ENCODE measurements around the gene CCDC12. TPM values are rescaled to one million over a fixed set of nuclear protein-coding genes. Genes with fewer than 3 reads are reported as not detected.

CCDC12 gene
- total RNA-seq, 4 donors from 2014 or later: 36.9 to 59.4 (median 50.2) TPM

GRCh38 chr3:46902188-46902631 is 74.3 kb downstream of the CCDC12 start:
- peaks cover 0 to 23% (median 11%) of the 10 kb centered on the region in 4 donors for H3K4me1 ChIP-seq
- H3K27ac ChIP-seq: no peak overlapping the region
- WGBS, 2 donors: 93 to 94% methylated on average over 14 to 15 of the region's 15 CpGs
- no peaks in the 10 kb centered on the region for H3K36me3 ChIP-seq
- peaks cover 0 to 14% of the 10 kb centered on the region in 2 donors for H3K27me3 ChIP-seq
- H3K4me3 ChIP-seq: no peak overlapping the region
- no peak for DNase-seq (ENCODE audit: low spot score in 2 of 2)
- no peaks in the 10 kb centered on the region for H3K9me3 ChIP-seq
- TF ChIP-seq CTCF (IDR thresholded peaks at IDR 0.05) (no peak), EP300 (IDR thresholded peaks at IDR 0.05) (no peak)

GRCh38 chr3:46901591-46902187 is 74.9 kb downstream of the CCDC12 start:
- no peak for DNase-seq (ENCODE audit: low spot score in 2 of 2)
- 89 to 95% methylated on average over 12 to 14 of the region's 17 CpGs for WGBS, 2 donors
- Histone ChIP-seq H3K4me3 (no peak overlapping the region), H3K27me3 (peaks cover 0 to 14% of the 10 kb centered on the region in 2 donors), H3K9me3 (no peaks in the 10 kb centered on the region), H3K4me1 (peaks cover 0 to 23% (median 11%) of the 10 kb centered on the region in 4 donors), H3K27ac (no peak overlapping the region), H3K36me3 (no peaks in the 10 kb centered on the region)
- TF ChIP-seq POLR2A (IDR thresholded peaks at IDR 0.05) (no peak), EP300 (IDR thresholded peaks at IDR 0.05) (no peak), CTCF (IDR thresholded peaks at IDR 0.05) (no peak)

GRCh38 chr3:46901061-46901460 is 75.5 kb downstream of the CCDC12 start:
- TF ChIP-seq POLR2A (IDR thresholded peaks at IDR 0.05) (no peak), EP300 (IDR thresholded peaks at IDR 0.05) (no peak), CTCF (IDR thresholded peaks at IDR 0.05) (no peak)
- DNase-seq (ENCODE audit: low spot score in 2 of 2): no peak
- WGBS, 2 donors: 89 to 95% methylated on average over 3 of the region's 3 CpGs

DNA sequence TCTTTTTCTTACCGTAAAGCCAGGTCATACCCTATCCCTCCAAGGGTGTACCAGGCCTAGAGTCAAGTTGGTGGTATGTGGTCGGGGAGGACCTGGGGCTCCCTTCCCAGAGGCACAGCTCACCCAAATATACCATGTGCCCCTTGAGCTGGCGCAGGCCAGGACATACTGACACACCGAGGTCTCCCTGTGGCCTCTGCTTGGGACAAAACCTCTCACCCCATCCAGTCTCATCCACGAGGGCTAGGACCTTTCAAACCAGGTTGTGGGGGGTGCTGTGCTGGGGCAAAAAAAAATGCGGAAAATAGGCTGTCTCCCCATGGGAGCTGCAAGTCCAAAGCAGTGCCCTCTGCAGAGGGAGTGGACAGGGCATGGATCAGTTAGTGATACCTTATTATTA is 76.2 kb downstream of the CCDC12 start:
- Histone ChIP-seq H3K27ac (no peak overlapping the region), H3K4me1 (peaks cover 0 to 27% (median 11%) of the 10 kb centered on the region in 4 donors), H3K9me3 (no peaks in the 10 kb centered on the region), H3K4me3 (no peak overlapping the region), H3K27me3 (peaks cover 0 to 14% of the 10 kb centered on the region in 2 donors), H3K36me3 (no peaks in the 10 kb centered on the region)
- TF ChIP-seq EP300 (IDR thresholded peaks at IDR 0.05) (no peak), POLR2A (IDR thresholded peaks at IDR 0.05) (no peak), CTCF (IDR thresholded peaks at IDR 0.05) (no peak)
- no peak for DNase-seq (ENCODE audit: low spot score in 2 of 2)
- WGBS, 2 donors: 79 to 87% methylated on average over 6 of the region's 6 CpGs

More at GRCh38 chr3:46901061-46901460, 75.5 kb downstream of the CCDC12 start:
- Histone ChIP-seq H3K4me1 (peaks cover 0 to 27% (median 11%) of the 10 kb centered on the region in 4 donors), H3K27me3 (peaks cover 0 to 14% of the 10 kb centered on the region in 2 donors), H3K36me3 (no peaks in the 10 kb centered on the region), H3K9me3 (no peaks in the 10 kb centered on the region), H3K27ac (no peak overlapping the region), H3K4me3 (no peak overlapping the region)

DNA sequence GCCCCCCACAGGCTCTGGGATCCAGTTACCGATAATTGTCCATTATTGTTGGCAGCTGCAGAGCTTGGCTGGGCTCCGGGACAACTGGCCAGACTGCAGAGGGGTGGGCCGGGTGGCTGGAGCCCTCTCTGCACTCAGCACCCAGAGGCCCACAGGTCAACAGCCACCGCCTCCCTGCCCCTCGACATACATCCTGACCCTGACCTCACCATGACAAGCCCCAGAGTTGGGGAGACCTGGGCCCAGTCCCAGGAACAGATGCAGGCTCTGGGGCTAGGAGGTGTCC is 76.6 kb downstream of the CCDC12 start:
- DNase-seq (ENCODE audit: low spot score in 2 of 2): no peak
- TF ChIP-seq CTCF (IDR thresholded peaks at IDR 0.05) (no peak), EP300 (IDR thresholded peaks at IDR 0.05) (no peak), POLR2A (IDR thresholded peaks at IDR 0.05) (no peak)
- no peak overlapping the region for H3K27ac ChIP-seq

More for the DNA sequence above, 76.6 kb downstream of the CCDC12 start:
- H3K36me3 ChIP-seq: no peaks in the 10 kb centered on the region
- H3K9me3 ChIP-seq: no peaks in the 10 kb centered on the region
- no peak overlapping the region for H3K4me3 ChIP-seq
- peaks cover 0 to 27% (median 11%) of the 10 kb centered on the region in 4 donors for H3K4me1 ChIP-seq
- peaks cover 0 to 14% of the 10 kb centered on the region in 2 donors for H3K27me3 ChIP-seq
- WGBS, 2 donors: 27 to 65% methylated on average over 5 of the region's 5 CpGs
